Mesendoderm (in vitro differentiated cells): ENCODE results near the gene DCAF11.

Experiments used
- DNase-seq: peaks from one replicate; pipeline ENCODE4 v3.0.0; 2013
- H2AK5ac ChIP-seq: 2 replicates; pipeline ENCODE4 v1.6.1; 2013; ENCODE audit warnings: low read length, inconsistent platforms
- H2BK120ac ChIP-seq: 2 replicates; pipeline ENCODE4 v1.6.1; 2013; ENCODE audit warnings: low read depth, mild to moderate bottlenecking, low read length, moderate library complexity, mixed read lengths
- H2BK15ac ChIP-seq: replicated peaks from 2 replicates; pipeline ENCODE4 v1.6.1; 2013; ENCODE audit warnings: low read depth, mild to moderate bottlenecking, moderate library complexity
- H2BK5ac ChIP-seq: 2 replicates; pipeline ENCODE4 v1.6.1; 2013; ENCODE audit warnings: low read length, inconsistent platforms
- H3K18ac ChIP-seq: 2 replicates; pipeline ENCODE4 v1.6.1; 2013; ENCODE audit warnings: mild to moderate bottlenecking, low read length, mixed read lengths
- H3K23ac ChIP-seq: one replicate; pipeline ENCODE4 v1.6.1; 2013; ENCODE audit warnings: low read length
- H3K27ac ChIP-seq: 2 replicates; pipeline ENCODE4 v1.5.1; 2013; ENCODE audit warnings: low read depth, mild to moderate bottlenecking, inconsistent platforms, low read length, moderate library complexity
- H3K27me3 ChIP-seq: 2 replicates; pipeline ENCODE4 v1.6.1; 2013; ENCODE audit warnings: low read length, control low read depth, mild to moderate bottlenecking, inconsistent platforms; ENCODE audit not compliant: insufficient read depth, poor library complexity
- H3K36me3 ChIP-seq: 2 replicates; pipeline ENCODE4 v1.6.1; 2013; ENCODE audit warnings: low read length, inconsistent platforms; ENCODE audit not compliant: control insufficient read depth, insufficient read depth
- H3K4ac ChIP-seq: one replicate; pipeline ENCODE4 v1.6.1; 2013; ENCODE audit warnings: low read depth, mild to moderate bottlenecking, low read length, moderate library complexity
- H3K4me1 ChIP-seq: 2 replicates; pipeline ENCODE4 v1.6.1; 2013; ENCODE audit warnings: low read depth, low read length, inconsistent platforms; ENCODE audit not compliant: control insufficient read depth
- H3K4me2 ChIP-seq: 2 replicates; pipeline ENCODE4 v1.6.1; 2013; ENCODE audit warnings: low read length
- H3K4me3 ChIP-seq: 2 replicates; pipeline ENCODE4 v1.5.1; 2013; ENCODE audit warnings: mild to moderate bottlenecking, low read length
- H3K56ac ChIP-seq: one replicate; pipeline ENCODE4 v1.6.1; 2013; ENCODE audit warnings: low read length
- H3K79me1 ChIP-seq: 2 replicates; pipeline ENCODE4 v1.6.1; 2013; ENCODE audit warnings: low read length, inconsistent platforms
- H3K79me2 ChIP-seq: 2 replicates; pipeline ENCODE4 v1.6.1; 2013; ENCODE audit warnings: mild to moderate bottlenecking, low read length; ENCODE audit not compliant: control insufficient read depth, insufficient read depth
- H3K9ac ChIP-seq: 2 replicates; pipeline ENCODE4 v1.6.1; 2013; ENCODE audit warnings: low read length, inconsistent platforms
- H4K5ac ChIP-seq: one replicate; pipeline ENCODE4 v1.6.1; 2013; ENCODE audit warnings: low read length
- H4K8ac ChIP-seq: one replicate; pipeline ENCODE4 v1.6.1; 2013; ENCODE audit warnings: low read depth, mild to moderate bottlenecking, control low read depth, low read length, moderate library complexity
- WGBS: extraction: QIAGEN DNeasy Blood & Tissue Kit; methylation state at CpG from one replicate; pipeline ENCODE4 v1.1.7; 2013; ENCODE audit warnings: low lambda C conversion rate, missing lambda C conversion rate; ENCODE audit not compliant: insufficient coverage; ENCODE audit errors: extremely low coverage; 5-methylcytosine and 5-hydroxymethylcytosine counted together

DCAF11 gene

DNA sequence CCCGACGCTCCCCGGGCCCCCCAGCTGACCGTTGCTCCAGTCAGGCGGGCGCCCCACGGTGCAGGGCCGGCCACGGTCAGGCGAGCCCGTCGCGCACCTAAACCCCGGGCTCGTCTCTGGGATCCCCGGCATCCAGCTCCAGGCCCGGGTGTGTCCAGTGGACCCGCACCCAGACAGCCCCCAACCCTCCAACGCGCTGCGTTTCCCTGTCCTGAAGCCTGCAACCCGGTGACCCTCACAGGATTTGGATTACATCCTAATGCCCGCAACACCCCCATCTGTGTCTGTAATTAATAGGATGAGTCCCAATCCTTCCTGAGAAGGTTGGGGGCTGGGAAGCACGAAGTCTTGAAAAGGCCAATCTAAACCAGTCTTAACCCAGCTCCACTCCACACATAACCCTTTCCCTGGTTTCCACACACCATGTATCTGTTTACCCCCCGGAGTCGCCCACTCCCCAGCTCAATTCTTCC is 32.8 kb upstream of the DCAF11 start:
- no peak overlapping the region for H3K4me3 ChIP-seq
- no peak overlapping the region for H2BK5ac ChIP-seq
- H2BK15ac ChIP-seq, result no peak overlapping the region
- H3K23ac ChIP-seq, result peak overlapping the region; percentile 29
- H3K27ac ChIP-seq, result no peak overlapping the region
- peak overlapping the region; percentile 57 for H3K9ac ChIP-seq
- H3K79me1 ChIP-seq, result no peaks in the 10 kb centered on the region
- no peaks in the 10 kb centered on the region for H3K27me3 ChIP-seq
- H4K5ac ChIP-seq, result no peak overlapping the region
- peak overlapping the region; percentile 35 for H3K4me2 ChIP-seq
- peaks cover 9% of the 10 kb centered on the region for H3K4me1 ChIP-seq
- H3K18ac ChIP-seq, result peak overlapping the region; percentile 43
- no peak overlapping the region for H3K4ac ChIP-seq
- DNase-seq, result peak; percentile 23
- no peaks in the 10 kb centered on the region for H3K36me3 ChIP-seq
- H4K8ac ChIP-seq, result no peak overlapping the region
- peak overlapping the region; percentile 92 for H3K56ac ChIP-seq
- H2AK5ac ChIP-seq, result no peak overlapping the region
- no peaks in the 10 kb centered on the region for H3K79me2 ChIP-seq
- no CpG with 5 or more reads among the region's 26 CpGs for WGBS
- H2BK120ac ChIP-seq, result no peak overlapping the region

DNA sequence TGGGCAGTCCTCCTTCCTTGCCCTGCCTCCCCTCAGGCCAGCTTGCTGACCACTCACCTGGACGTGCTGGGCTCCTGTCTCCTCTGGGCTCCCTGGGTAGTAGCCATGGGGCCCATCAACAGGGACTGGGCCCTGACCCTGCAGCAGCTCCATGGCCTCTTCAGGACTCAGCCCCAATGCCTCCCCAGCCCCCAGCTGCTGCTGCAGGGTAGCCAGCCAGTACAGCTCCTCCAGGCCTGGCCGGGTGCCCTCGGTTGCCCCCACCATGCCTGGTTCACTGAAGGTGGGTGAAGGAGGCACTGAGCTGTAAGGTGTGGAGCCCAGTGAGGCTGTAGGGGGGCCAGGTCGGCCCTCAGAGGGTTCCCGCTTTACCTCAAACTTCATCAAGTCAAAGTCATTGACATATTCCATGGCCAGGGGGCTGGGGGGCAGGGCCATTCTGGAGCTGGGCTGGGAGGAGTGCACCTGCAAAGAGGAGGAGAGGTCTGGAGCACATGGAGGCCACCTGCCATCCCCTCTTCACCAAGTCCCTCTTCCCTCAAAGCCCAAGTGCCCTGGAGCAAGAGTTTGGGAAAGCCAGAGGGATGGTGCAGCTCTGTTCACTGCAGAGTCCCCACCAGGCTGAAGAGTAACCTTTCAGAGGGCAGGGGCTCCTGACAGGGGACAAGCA is 32.0 kb upstream of the DCAF11 start:
- Histone ChIP-seq H2BK15ac (no peak overlapping the region), H3K27ac (no peak overlapping the region), H2AK5ac (peak overlapping the region; percentile 37), H2BK5ac (no peak overlapping the region), H3K4ac (no peak overlapping the region), H3K79me1 (no peaks in the 10 kb centered on the region), H4K5ac (no peak overlapping the region), H3K27me3 (no peaks in the 10 kb centered on the region), H3K79me2 (no peaks in the 10 kb centered on the region), H3K4me1 (peaks cover 9% of the 10 kb centered on the region), H3K23ac (no peak overlapping the region), H3K9ac (peak overlapping the region; percentile 57), H2BK120ac (no peak overlapping the region), H3K18ac (no peak overlapping the region), H3K56ac (peak overlapping the region; percentile 92), H3K4me3 (no peak overlapping the region), H3K36me3 (no peaks in the 10 kb centered on the region), H4K8ac (no peak overlapping the region), H3K4me2 (no peak overlapping the region)
- no peak for DNase-seq
- WGBS, result no CpG with 5 or more reads among the region's 5 CpGs

DNA sequence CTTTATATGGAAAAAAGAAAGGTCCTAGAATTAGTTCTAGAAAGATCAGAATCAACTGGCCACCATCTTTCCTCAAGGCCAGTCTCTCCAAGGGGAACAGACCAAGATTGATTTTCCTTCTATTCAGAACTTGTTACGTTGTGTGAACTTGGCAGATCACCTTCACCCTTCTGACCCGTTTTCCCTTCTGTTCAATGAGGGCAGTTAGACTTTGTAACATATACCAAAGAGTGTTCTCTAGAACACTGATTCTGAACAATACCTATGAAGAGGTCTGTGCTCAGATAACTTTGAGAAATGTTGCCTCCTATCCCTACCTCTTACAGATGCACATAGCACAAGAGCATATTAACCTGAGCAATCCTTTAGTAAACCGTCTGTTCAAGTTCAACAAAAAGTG is 31.1 kb upstream of the DCAF11 start:
- Histone ChIP-seq H2BK120ac (no peak overlapping the region), H3K4me2 (no peak overlapping the region), H3K4ac (no peak overlapping the region), H3K4me3 (no peak overlapping the region), H2BK5ac (no peak overlapping the region), H3K23ac (no peak overlapping the region), H4K8ac (no peak overlapping the region), H3K27me3 (no peaks in the 10 kb centered on the region), H3K56ac (no peak overlapping the region), H2AK5ac (no peak overlapping the region), H4K5ac (no peak overlapping the region), H3K79me2 (no peaks in the 10 kb centered on the region), H3K9ac (no peak overlapping the region), H3K4me1 (peaks cover 9% of the 10 kb centered on the region), H3K27ac (no peak overlapping the region), H2BK15ac (no peak overlapping the region), H3K79me1 (no peaks in the 10 kb centered on the region), H3K36me3 (no peaks in the 10 kb centered on the region), H3K18ac (no peak overlapping the region)
- WGBS, result no CpG with 5 or more reads among the region's 3 CpGs
- no peak for DNase-seq

DNA sequence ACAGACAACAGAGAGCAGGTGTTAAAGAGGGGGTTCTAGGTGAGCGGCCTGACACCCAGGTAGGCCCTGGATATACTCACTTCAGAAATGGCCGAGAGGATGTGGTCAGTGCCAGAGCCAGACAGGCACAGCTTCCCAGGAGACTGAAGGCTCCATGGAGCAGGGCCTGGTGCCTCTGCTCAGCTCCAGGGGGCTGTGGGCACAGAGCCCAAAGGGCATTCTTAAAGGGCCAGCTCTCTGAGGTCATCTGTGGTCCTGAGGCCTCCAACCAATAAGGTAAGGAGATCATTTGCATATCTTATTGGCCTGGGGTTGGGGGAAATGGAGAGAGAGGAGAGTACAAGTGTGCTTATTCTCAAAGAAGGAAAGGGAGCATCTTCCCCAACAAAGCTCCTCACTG is 30.1 kb upstream of the DCAF11 start:
- no CpG with 5 or more reads among the region's 2 CpGs for WGBS
- Histone ChIP-seq H3K56ac (no peak overlapping the region), H2BK15ac (no peak overlapping the region), H3K79me2 (no peaks in the 10 kb centered on the region), H3K18ac (no peak overlapping the region), H3K79me1 (no peaks in the 10 kb centered on the region), H4K5ac (no peak overlapping the region), H3K4me1 (peaks cover 9% of the 10 kb centered on the region), H3K23ac (no peak overlapping the region), H2BK5ac (no peak overlapping the region), H3K27ac (no peak overlapping the region), H3K4me2 (no peak overlapping the region), H2BK120ac (no peak overlapping the region), H3K9ac (no peak overlapping the region), H4K8ac (no peak overlapping the region), H3K27me3 (no peaks in the 10 kb centered on the region), H3K4me3 (no peak overlapping the region), H3K36me3 (no peaks in the 10 kb centered on the region), H3K4ac (no peak overlapping the region), H2AK5ac (no peak overlapping the region)
- DNase-seq, result peak; percentile 31

DNA sequence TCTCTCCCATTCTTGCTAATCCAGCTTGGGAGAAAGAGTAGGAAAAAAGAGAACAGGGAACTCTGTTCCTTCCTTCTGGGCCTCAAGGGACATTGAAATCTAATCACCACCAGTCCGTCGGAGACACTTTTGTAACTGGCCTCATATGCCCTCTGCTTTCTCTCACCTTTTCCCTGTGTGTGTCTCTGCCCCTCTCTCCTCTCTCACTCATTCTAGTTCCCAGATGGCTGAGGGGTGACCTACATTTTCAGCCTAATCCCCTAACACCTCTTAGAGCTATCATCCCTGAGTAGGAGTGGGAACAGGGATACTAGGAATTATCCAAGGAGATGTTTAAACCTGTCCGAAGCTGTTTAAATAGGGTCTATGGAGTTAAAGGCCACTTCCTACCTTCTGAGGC is 29.4 kb upstream of the DCAF11 start:
- H3K18ac ChIP-seq, result no peak overlapping the region
- H3K9ac ChIP-seq, result no peak overlapping the region
- H2BK15ac ChIP-seq, result no peak overlapping the region
- H3K79me2 ChIP-seq, result no peaks in the 10 kb centered on the region
- no peak overlapping the region for H2BK5ac ChIP-seq
- H3K4ac ChIP-seq, result no peak overlapping the region
- no peak for DNase-seq
- no peaks in the 10 kb centered on the region for H3K79me1 ChIP-seq
- no peak overlapping the region for H3K4me2 ChIP-seq
- no peak overlapping the region for H3K23ac ChIP-seq
- H3K36me3 ChIP-seq, result no peaks in the 10 kb centered on the region
- H3K27ac ChIP-seq, result no peak overlapping the region
- H2AK5ac ChIP-seq, result no peak overlapping the region
- no peak overlapping the region for H3K4me3 ChIP-seq
- H3K4me1 ChIP-seq, result peaks cover 9% of the 10 kb centered on the region
- no peak overlapping the region for H4K8ac ChIP-seq
- H4K5ac ChIP-seq, result no peak overlapping the region
- no CpG with 5 or more reads among the region's 3 CpGs for WGBS
- no peak overlapping the region for H2BK120ac ChIP-seq
- H3K27me3 ChIP-seq, result no peaks in the 10 kb centered on the region
- no peak overlapping the region for H3K56ac ChIP-seq
